ENCODE results near the gene PCDHB11. TPM values are rescaled to one million over a fixed set of nuclear protein-coding genes. Genes with fewer than 3 reads are reported as not detected.

PCDHB11 gene
- total and polyA plus RNA-seq, 2 of the 8 experiments (the other 6 are each of a cell fraction or from before 2014, with no cell fraction given): 0.50 to 0.86 TPM

DNA sequence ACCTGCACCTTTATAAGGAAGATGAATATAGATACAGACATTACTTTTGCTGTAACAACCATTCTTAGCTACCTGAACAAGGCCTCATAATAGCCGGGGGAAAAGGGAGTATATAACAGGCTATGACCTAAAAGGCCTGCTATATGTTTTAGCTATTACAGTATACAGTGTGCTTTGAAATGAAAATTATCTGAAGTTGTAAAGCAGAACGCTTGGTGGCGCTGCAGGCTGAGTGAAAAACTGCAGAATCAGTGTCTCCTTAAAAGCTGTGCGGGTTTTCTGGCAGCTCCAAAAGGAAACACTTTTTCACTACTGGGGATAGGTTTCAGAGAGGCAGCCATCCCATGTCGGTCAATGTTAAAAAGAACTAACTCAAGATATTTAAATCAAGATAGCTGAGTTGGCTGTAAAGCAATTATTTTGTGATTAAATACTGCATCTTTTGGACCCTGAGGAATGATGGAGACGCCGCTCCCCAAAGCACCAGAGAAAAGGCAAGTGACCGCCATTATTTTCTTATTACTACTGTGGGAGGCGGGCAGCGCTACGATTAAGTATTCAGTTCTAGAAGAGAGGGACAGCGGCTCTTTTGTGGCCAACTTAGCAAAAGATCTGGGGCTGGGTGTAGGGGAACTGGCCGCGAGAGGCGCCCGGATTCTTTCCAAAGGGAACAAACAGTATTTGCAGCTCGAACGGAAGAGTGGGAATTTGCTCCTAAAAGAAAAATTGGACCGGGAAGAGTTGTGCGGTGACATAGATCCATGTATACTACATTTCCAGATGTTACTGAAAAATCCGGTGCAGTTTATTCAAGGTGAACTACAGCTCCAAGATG, 43.7 kb upstream of the PCDHB11 start:
- H3K4me1 ChIP-seq (replicated peaks in 1 of 4; ENCODE audit: control insufficient read depth in 3 of 4, insufficient read depth in 4 of 4, low read length in 3 of 4): no peaks in the 10 kb centered on the region
- H3K4me3 ChIP-seq (ENCODE audit: extremely low read depth in 1 of 4, insufficient read depth in 2 of 4, low read depth in 3 of 4, low read length in 4 of 4): no peak overlapping the region
- no peak overlapping the region for H2BK12ac ChIP-seq (ENCODE audit: low read depth, low read length)
- no peak overlapping the region for H2BK120ac ChIP-seq (replicated peaks; ENCODE audit: low read depth, low read length)
- no peak overlapping the region for H2BK20ac ChIP-seq (ENCODE audit: low read length)
- no peak overlapping the region for H4K5ac ChIP-seq (ENCODE audit: insufficient read length, low read depth, low read length)
- no peak overlapping the region for H2BK15ac ChIP-seq (ENCODE audit: low read length)
- peak overlapping the region; percentile 18; the same call in 1 of the 2 replicates for H2AFZ ChIP-seq (ENCODE audit: low read length)
- no peak overlapping the region for H3K18ac ChIP-seq (ENCODE audit: extremely low read depth, low read length)
- no peak overlapping the region for H3K14ac ChIP-seq (ENCODE audit: insufficient read length)
- no peaks in the 10 kb centered on the region for H3K79me1 ChIP-seq (ENCODE audit: low read depth, low read length)
- H3K27ac ChIP-seq (ENCODE audit: low read depth, low read length): no peak overlapping the region
- H3K4ac ChIP-seq (replicated peaks; ENCODE audit: insufficient read length, low read depth, low read length): no peak overlapping the region
- DNase-seq (ENCODE audit: low read depth in 1 of 2, low spot score in 2 of 2): peak in 1 of 2 experiments; percentile 67
- H3K27me3 ChIP-seq (replicated peaks in 1 of 4; ENCODE audit: control insufficient read depth in 3 of 4, extremely low read depth in 1 of 4, insufficient read depth in 3 of 4, low read length in 3 of 4): no peaks in the 10 kb centered on the region
- no peak overlapping the region for H2BK5ac ChIP-seq (ENCODE audit: low read depth, low read length)
- no peak overlapping the region for H3K56ac ChIP-seq (replicated peaks; ENCODE audit: insufficient read length, low read depth, low read length)
- no peak overlapping the region for H4K91ac ChIP-seq (replicated peaks; ENCODE audit: insufficient read length, low read length)
- ChIA-PET CTCF (ENCODE audit: partially characterized antibody) (interaction anchor here (0.6 to 5.2 kb wide), 53 partner anchors 8 to 1200 kb away, joined by 3 to 48 read pairs (median 4); partner anchors contain the start of genes PCDHA11, PCDHA12, PCDHB10 and PCDHB11), POLR2A (ENCODE audit: partially characterized antibody) (interaction anchor here (0.6 to 1.7 kb wide), 6 partner anchors 11 to 61 kb away, joined by 3 to 5 read pairs (median 4); partner anchors contain the start of genes PCDHB2 and PCDHB5)
- H3K4me2 ChIP-seq (ENCODE audit: insufficient read depth in 1 of 2, low read depth in 2 of 2, low read length in 2 of 2): peak overlapping the region in 1 of 2 experiments; percentile 56; a peak in 1 of 4 replicates
- peak; percentile 53; the same call in 1 of the 2 replicates for TF ChIP-seq MAFK (IDR thresholded peaks at IDR 0.05; ENCODE audit: low read depth, low read length)
- TF ChIP-seq, protein P1, sequence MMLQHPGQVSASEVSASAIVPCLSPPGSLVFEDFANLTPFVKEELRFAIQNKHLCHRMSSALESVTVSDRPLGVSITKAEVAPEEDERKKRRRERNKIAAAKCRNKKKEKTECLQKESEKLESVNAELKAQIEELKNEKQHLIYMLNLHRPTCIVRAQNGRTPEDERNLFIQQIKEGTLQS (IDR thresholded peaks at IDR 0.05; ENCODE audit: insufficient read depth, low read depth, low read length): no peak
- TF ChIP-seq, protein P2, sequence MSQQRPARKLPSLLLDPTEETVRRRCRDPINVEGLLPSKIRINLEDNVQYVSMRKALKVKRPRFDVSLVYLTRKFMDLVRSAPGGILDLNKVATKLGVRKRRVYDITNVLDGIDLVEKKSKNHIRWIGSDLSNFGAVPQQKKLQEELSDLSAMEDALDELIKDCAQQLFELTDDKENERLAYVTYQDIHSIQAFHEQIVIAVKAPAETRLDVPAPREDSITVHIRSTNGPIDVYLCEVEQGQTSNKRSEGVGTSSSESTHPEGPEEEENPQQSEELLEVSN (IDR thresholded peaks at IDR 0.05): no peak
- peak; percentile 58 to 69 for TF ChIP-seq RAD21 (IDR thresholded peaks at IDR 0.05 in 1 of 2, conservative IDR thresholded peaks at IDR 0.05 in 1 of 2; ENCODE audit: low read depth in 2 of 2, low read length in 2 of 2)
- peak; percentile 47; the same call in 1 of the 2 replicates for TF ChIP-seq BACH1 (IDR thresholded peaks at IDR 0.05; ENCODE audit: low read length)
- TF ChIP-seq, protein P3, sequence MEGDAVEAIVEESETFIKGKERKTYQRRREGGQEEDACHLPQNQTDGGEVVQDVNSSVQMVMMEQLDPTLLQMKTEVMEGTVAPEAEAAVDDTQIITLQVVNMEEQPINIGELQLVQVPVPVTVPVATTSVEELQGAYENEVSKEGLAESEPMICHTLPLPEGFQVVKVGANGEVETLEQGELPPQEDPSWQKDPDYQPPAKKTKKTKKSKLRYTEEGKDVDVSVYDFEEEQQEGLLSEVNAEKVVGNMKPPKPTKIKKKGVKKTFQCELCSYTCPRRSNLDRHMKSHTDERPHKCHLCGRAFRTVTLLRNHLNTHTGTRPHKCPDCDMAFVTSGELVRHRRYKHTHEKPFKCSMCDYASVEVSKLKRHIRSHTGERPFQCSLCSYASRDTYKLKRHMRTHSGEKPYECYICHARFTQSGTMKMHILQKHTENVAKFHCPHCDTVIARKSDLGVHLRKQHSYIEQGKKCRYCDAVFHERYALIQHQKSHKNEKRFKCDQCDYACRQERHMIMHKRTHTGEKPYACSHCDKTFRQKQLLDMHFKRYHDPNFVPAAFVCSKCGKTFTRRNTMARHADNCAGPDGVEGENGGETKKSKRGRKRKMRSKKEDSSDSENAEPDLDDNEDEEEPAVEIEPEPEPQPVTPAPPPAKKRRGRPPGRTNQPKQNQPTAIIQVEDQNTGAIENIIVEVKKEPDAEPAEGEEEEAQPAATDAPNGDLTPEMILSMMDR (IDR thresholded peaks at IDR 0.05; ENCODE audit: control extremely low read depth in 1 of 3, insufficient read depth in 1 of 3, low read depth in 1 of 3, low read length in 3 of 3): peak in 2 of 3 experiments; percentile 70 to 72; a peak in 3 of 4 replicates
- peak; percentile 76 for FAIRE-seq
- H2AK5ac ChIP-seq (ENCODE audit: low read depth, low read length): no peak overlapping the region
- H3K36me3 ChIP-seq (ENCODE audit: control insufficient read depth in 2 of 4, insufficient read depth in 4 of 4, low read length in 3 of 4): no peaks in the 10 kb centered on the region
- no peaks in the 10 kb centered on the region for H4K20me1 ChIP-seq (replicated peaks in 1 of 2; ENCODE audit: control insufficient read depth in 1 of 2, insufficient read depth in 2 of 2, low read length in 2 of 2)
- no peaks in the 10 kb centered on the region for H3K79me2 ChIP-seq (ENCODE audit: control insufficient read depth in 1 of 2, insufficient read depth in 2 of 2, low read length in 2 of 2)
- no peak overlapping the region for H4K8ac ChIP-seq (ENCODE audit: extremely low read depth, insufficient read depth, low read length)
- no peak overlapping the region for H3K9ac ChIP-seq (replicated peaks in 1 of 4; ENCODE audit: extremely low read depth in 1 of 4, low read depth in 3 of 4, low read length in 3 of 4)
- H3K23me2 ChIP-seq (ENCODE audit: low read depth, low read length): no peaks in the 10 kb centered on the region
- H3K9me3 ChIP-seq (ENCODE audit: insufficient read depth in 2 of 2, low read depth in 1 of 2, low read length in 1 of 2): peaks cover 0 to 15% of the 10 kb centered on the region in 2 experiments; a peak in 2 of 4 replicates
- H3K23ac ChIP-seq (ENCODE audit: insufficient read length): no peak overlapping the region
- 79% methylated on average over 21 of the region's 21 CpGs; no CpG with 5 or more reads in 1 of the 2 experiments for WGBS, 2 experiments (ENCODE audit: extremely low coverage in 1 of 2, insufficient coverage in 1 of 2, insufficient read length in 1 of 2, insufficient replicate concordance in 2 of 2, low coverage in 1 of 2, low lambda C conversion rate in 2 of 2, missing lambda C conversion rate in 1 of 2)
